Loucy (cell line): ENCODE measurements around the gene ALMS1.

Experiments
- H2AFZ ChIP-seq: fragments of 200-600 bp; sonication (generic); 2 replicates; pipeline ENCODE4 v1.6.0; 2016; ENCODE audit warnings: antibody characterized with exemption, mild to moderate bottlenecking, low read length, moderate library complexity
- H3F3A ChIP-seq: fragments of 200-600 bp; 2 replicates; pipeline ENCODE4 v1.6.0; 2016; ENCODE audit warnings: antibody characterized with exemption, low read depth, mild to moderate bottlenecking
- H3K27me3 ChIP-seq: fragments of 200-600 bp; sonication (generic); 2 replicates; pipeline ENCODE4 v1.6.1; 2014; ENCODE audit warnings: low read length, mild to moderate bottlenecking; ENCODE audit not compliant: insufficient read depth, poor library complexity, severe bottlenecking
- H3K36me3 ChIP-seq: fragments of 200-600 bp; sonication (generic); 2 replicates; pipeline ENCODE4 v1.6.1; 2016; ENCODE audit warnings: low read length; ENCODE audit not compliant: insufficient read depth
- H3K4me1 ChIP-seq: fragments of 200-600 bp; sonication (generic); 2 replicates; pipeline ENCODE4 v1.5.1; 2014; ENCODE audit warnings: low read length, mild to moderate bottlenecking; ENCODE audit not compliant: insufficient read depth, poor library complexity, severe bottlenecking
- H3K4me2 ChIP-seq: fragments of 200-600 bp; sonication (generic); 2 replicates; pipeline ENCODE4 v1.6.0; 2014; ENCODE audit warnings: antibody characterized with exemption, low read length, low read depth, mild to moderate bottlenecking; ENCODE audit not compliant: poor library complexity, severe bottlenecking
- H3K4me3 ChIP-seq: fragments of 200-600 bp; sonication (generic); 2 replicates; pipeline ENCODE4 v1.5.1; 2014; ENCODE audit warnings: low read length, mild to moderate bottlenecking, mixed read lengths; ENCODE audit not compliant: poor library complexity, severe bottlenecking
- H3K79me2 ChIP-seq: fragments of 200-600 bp; sonication (generic); 2 replicates; pipeline ENCODE4 v1.6.1; 2014; ENCODE audit warnings: low read length; ENCODE audit not compliant: insufficient read depth
- H3K9ac ChIP-seq: fragments of 200-600 bp; sonication (generic); 2 replicates; pipeline ENCODE4 v1.6.0; 2014; ENCODE audit warnings: mild to moderate bottlenecking, low read depth, low read length, moderate library complexity; ENCODE audit not compliant: poor library complexity, severe bottlenecking
- H3K9me2 ChIP-seq: fragments of 200-600 bp; sonication (generic); replicated peaks from 2 replicates; pipeline ENCODE4 v1.6.1; 2016; ENCODE audit warnings: low read depth, low read length, mixed read lengths
- H3K9me3 ChIP-seq: fragments of 200-600 bp; sonication (generic); 2 replicates; pipeline ENCODE4 v1.6.1; 2014; ENCODE audit warnings: mild to moderate bottlenecking, antibody characterized with exemption, low read length, low read depth; ENCODE audit not compliant: insufficient read depth
- H4K20me1 ChIP-seq: fragments of 200-600 bp; sonication (generic); 2 replicates; pipeline ENCODE4 v1.6.0; 2014; ENCODE audit warnings: antibody characterized with exemption, low read length, mild to moderate bottlenecking; ENCODE audit not compliant: insufficient read depth, poor library complexity, severe bottlenecking
- EZH2phosphoT487 ChIP-seq: fragments of 200-600 bp; IDR thresholded peaks from 2 replicates; pipeline ENCODE4 v1.6.1; 2018; ENCODE audit warnings: antibody characterized with exemption, mild to moderate bottlenecking, moderate library complexity, borderline replicate concordance
- TF ChIP-seq, protein P1 (sequence below): fragments of 200-600 bp; sonication (generic); conservative IDR thresholded peaks from 2 replicates; pipeline ENCODE4 v1.5.1; 2014; ENCODE audit warnings: mild to moderate bottlenecking, antibody characterized with exemption, low read length

The ALMS1 gene

GRCh38 chr2:73374269-73374668 lies 11.4 kb upstream of the ALMS1 start:
- Histone ChIP-seq H3K4me1 (no peaks in the 10 kb centered on the region), H3F3A (no peaks in the 10 kb centered on the region), H2AFZ (no peak overlapping the region), H3K27me3 (peaks cover 8% of the 10 kb centered on the region), H3K9me3 (no peaks in the 10 kb centered on the region), H3K79me2 (no peaks in the 10 kb centered on the region), H3K4me2 (no peak overlapping the region), H3K4me3 (no peak overlapping the region), H4K20me1 (no peaks in the 10 kb centered on the region), H3K9ac (no peak overlapping the region), H3K9me2 (no peaks in the 10 kb centered on the region), H3K36me3 (no peaks in the 10 kb centered on the region)
- TF ChIP-seq, protein P1, sequence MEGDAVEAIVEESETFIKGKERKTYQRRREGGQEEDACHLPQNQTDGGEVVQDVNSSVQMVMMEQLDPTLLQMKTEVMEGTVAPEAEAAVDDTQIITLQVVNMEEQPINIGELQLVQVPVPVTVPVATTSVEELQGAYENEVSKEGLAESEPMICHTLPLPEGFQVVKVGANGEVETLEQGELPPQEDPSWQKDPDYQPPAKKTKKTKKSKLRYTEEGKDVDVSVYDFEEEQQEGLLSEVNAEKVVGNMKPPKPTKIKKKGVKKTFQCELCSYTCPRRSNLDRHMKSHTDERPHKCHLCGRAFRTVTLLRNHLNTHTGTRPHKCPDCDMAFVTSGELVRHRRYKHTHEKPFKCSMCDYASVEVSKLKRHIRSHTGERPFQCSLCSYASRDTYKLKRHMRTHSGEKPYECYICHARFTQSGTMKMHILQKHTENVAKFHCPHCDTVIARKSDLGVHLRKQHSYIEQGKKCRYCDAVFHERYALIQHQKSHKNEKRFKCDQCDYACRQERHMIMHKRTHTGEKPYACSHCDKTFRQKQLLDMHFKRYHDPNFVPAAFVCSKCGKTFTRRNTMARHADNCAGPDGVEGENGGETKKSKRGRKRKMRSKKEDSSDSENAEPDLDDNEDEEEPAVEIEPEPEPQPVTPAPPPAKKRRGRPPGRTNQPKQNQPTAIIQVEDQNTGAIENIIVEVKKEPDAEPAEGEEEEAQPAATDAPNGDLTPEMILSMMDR: no peak
- no peak for TF ChIP-seq EZH2phosphoT487

DNA sequence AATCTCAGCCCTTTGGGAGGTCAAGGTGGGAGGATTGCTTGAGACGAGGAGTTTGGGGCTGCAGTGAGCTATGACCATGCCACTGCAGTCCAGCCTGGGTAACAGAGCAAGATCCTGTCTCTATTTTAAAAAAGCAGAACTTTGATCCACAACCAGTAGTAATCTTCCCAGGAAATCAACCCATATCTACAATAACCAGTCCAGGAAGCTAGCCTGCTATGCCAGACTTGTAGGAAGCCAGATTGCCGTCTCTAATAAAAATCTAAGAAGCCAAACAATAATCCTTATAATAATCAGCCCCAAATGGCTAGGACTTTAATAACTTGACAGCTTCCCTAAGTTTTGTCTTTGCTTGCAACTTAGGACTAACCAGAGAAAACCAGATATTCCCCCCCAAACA lies 9.0 kb upstream of the ALMS1 start:
- Histone ChIP-seq H4K20me1 (no peaks in the 10 kb centered on the region), H3K79me2 (no peaks in the 10 kb centered on the region), H3K9me2 (no peaks in the 10 kb centered on the region), H3K4me1 (no peaks in the 10 kb centered on the region), H3K4me3 (no peak overlapping the region), H2AFZ (no peak overlapping the region), H3K4me2 (no peak overlapping the region), H3F3A (no peaks in the 10 kb centered on the region), H3K27me3 (peaks cover 14% of the 10 kb centered on the region), H3K9ac (no peak overlapping the region), H3K36me3 (no peaks in the 10 kb centered on the region), H3K9me3 (no peaks in the 10 kb centered on the region)
- TF ChIP-seq EZH2phosphoT487: no peak
- TF ChIP-seq, protein P1: no peak

DNA sequence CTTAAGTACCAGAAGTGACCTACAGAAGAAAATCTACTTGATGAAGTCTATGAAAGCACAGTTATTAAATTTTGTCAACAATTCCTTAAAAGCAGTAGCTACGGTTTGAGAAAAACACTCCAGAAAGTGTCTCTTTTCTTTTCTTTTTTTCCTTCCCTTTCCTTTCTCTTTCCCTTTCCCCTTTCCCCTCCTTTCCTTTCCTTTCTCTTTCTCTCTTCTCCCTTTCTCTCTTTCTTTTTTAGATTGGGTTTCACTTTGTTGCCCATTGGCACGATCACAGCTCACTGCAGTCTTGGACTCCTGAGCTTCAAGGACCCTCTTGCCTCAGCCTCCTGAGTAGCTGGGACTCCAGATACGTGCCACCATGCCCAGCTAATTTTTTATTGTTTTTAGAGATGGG lies 2.6 kb upstream of the ALMS1 start:
- peaks cover 20% of the 10 kb centered on the region for H3K4me1 ChIP-seq
- no peak overlapping the region for H3K4me2 ChIP-seq
- H2AFZ ChIP-seq: 0 out of 2 replicates have a peak overlapping the region, but pooled peaks have one; percentile 21
- no peaks in the 10 kb centered on the region for H3K9me2 ChIP-seq
- H3K79me2 ChIP-seq: peaks cover 19% of the 10 kb centered on the region
- no peak overlapping the region for H3K9ac ChIP-seq
- H3K9me3 ChIP-seq: no peaks in the 10 kb centered on the region
- peaks cover 16% of the 10 kb centered on the region for H4K20me1 ChIP-seq
- H3K36me3 ChIP-seq: no peaks in the 10 kb centered on the region
- no peaks in the 10 kb centered on the region for H3F3A ChIP-seq
- H3K27me3 ChIP-seq: peaks cover 29% of the 10 kb centered on the region
- TF ChIP-seq EZH2phosphoT487: no peak
- TF ChIP-seq, protein P1: no peak
- H3K4me3 ChIP-seq: no peak overlapping the region
